Fibroblast of villous mesenchyme (primary cell): Measurements from ENCODE around the gene COMT. TPM values are rescaled to one million over a fixed set of nuclear protein-coding genes. Genes with fewer than 3 reads are reported as not detected.

Source experiments
- DNase-seq: peaks from one replicate; pipeline ENCODE4 v3.0.0-alpha.2; 2010; ENCODE audit warnings: low read depth
- H3K4me3 ChIP-seq: 2 replicates; pipeline ENCODE4 v1.5.1; 2011; ENCODE audit warnings: low read depth, mild to moderate bottlenecking, low read length
- CTCF ChIP-seq: IDR thresholded peaks from 2 replicates; pipeline ENCODE4 v1.5.1; 2012; ENCODE audit warnings: low read depth, mild to moderate bottlenecking, low read length; ENCODE audit not compliant: insufficient read depth
- total RNA-seq: library from RNA; depleted of rRNA; stranded (reverse); fragments of >200 nt; gene quantifications from 2 replicates; pipeline ENCODE4 v1.2.3, GENCODE V29; 2012

COMT gene
- total RNA-seq, 1 donor, result 173 TPM

- H3K4me3 ChIP-seq, result no peak overlapping the region
- DNase-seq, result peak; percentile 33
- no peak for TF ChIP-seq CTCF
Measured at GRCh38 chr22:19998991-19999820, 57.6 kb downstream of the COMT start.

- TF ChIP-seq CTCF, result no peak
- H3K4me3 ChIP-seq, result no peak overlapping the region
- no peak for DNase-seq
Measured at GRCh38 chr22:20000246-20001081, 58.9 kb downstream of the COMT start.

- no peak overlapping the region for H3K4me3 ChIP-seq
- DNase-seq, result peak; percentile 70
- no peak for TF ChIP-seq CTCF
Measured at GRCh38 chr22:20001082-20001638, 59.6 kb downstream of the COMT start.

GRCh38 chr22:20002128-20002527, 60.6 kb downstream of the COMT start:
- DNase-seq, result peak; percentile 24
- H3K4me3 ChIP-seq, result no peak overlapping the region
- TF ChIP-seq CTCF, result no peak

GRCh38 chr22:20002636-20003035, 61.1 kb downstream of the COMT start:
- TF ChIP-seq CTCF, result no peak
- H3K4me3 ChIP-seq, result no peak overlapping the region
- DNase-seq, result no peak

GRCh38 chr22:20003304-20003703, 61.7 kb downstream of the COMT start:
- no peak for DNase-seq
- TF ChIP-seq CTCF, result no peak
- H3K4me3 ChIP-seq, result no peak overlapping the region
